Stimulated activated CD8-positive, alpha-beta memory T cell treated with anti-CD3 and anti-CD28 coated beads, Interleukin-15, amount 100 ng/mL, for 4 hours (primary cell): ENCODE results near the gene PLXDC2.

ENCODE experiments used
- DNase-seq, 2 donors: peaks; one replicate each; pipeline ENCODE4 v3.0.0-alpha.2; 2020; ENCODE audit warnings: low read depth in 2 of 2

The PLXDC2 gene

GRCh38 chr10:19857876-19858275 is 41.6 kb downstream of the PLXDC2 start:
- DNase-seq = no peak

GRCh38 chr10:19860107-19860506 is 43.9 kb downstream of the PLXDC2 start:
- no peak for DNase-seq

- no peak for DNase-seq
Observed at GRCh38 chr10:19862811-19863515, 46.7 kb downstream of the PLXDC2 start.

GRCh38 chr10:19865676-19866075 is 49.4 kb downstream of the PLXDC2 start:
- DNase-seq = no peak

GRCh38 chr10:19869370-19869769 is 53.1 kb downstream of the PLXDC2 start:
- DNase-seq = no peak

GRCh38 chr10:19872504-19873271 is 56.5 kb downstream of the PLXDC2 start:
- DNase-seq = no peak

- DNase-seq = no peak
Observed at GRCh38 chr10:19874190-19874589, 58.0 kb downstream of the PLXDC2 start.

- DNase-seq = no peak
Observed at GRCh38 chr10:19874791-19875190, 58.6 kb downstream of the PLXDC2 start.

GRCh38 chr10:19876570-19876969 is 60.3 kb downstream of the PLXDC2 start:
- no peak for DNase-seq

GRCh38 chr10:19877466-19878255 is 61.4 kb downstream of the PLXDC2 start:
- no peak for DNase-seq

- no peak for DNase-seq
Observed at GRCh38 chr10:19882621-19883020, 66.4 kb downstream of the PLXDC2 start.

- no peak for DNase-seq
Observed at GRCh38 chr10:19888061-19888660, 71.9 kb downstream of the PLXDC2 start.

GRCh38 chr10:19889256-19889655 is 73.0 kb downstream of the PLXDC2 start:
- no peak for DNase-seq

GRCh38 chr10:19891429-19891828 is 75.2 kb downstream of the PLXDC2 start:
- no peak for DNase-seq

GRCh38 chr10:19892270-19892669 is 76.0 kb downstream of the PLXDC2 start:
- DNase-seq = no peak

GRCh38 chr10:19892677-19893076 is 76.4 kb downstream of the PLXDC2 start:
- no peak for DNase-seq

GRCh38 chr10:19895500-19895899 is 79.3 kb downstream of the PLXDC2 start:
- DNase-seq = no peak

- no peak for DNase-seq
Observed at GRCh38 chr10:19902456-19902855, 86.2 kb downstream of the PLXDC2 start.

GRCh38 chr10:19904202-19904661 is 88.0 kb downstream of the PLXDC2 start:
- no peak for DNase-seq

GRCh38 chr10:19906108-19906791 is 90.0 kb downstream of the PLXDC2 start:
- no peak for DNase-seq

- no peak for DNase-seq
Observed at GRCh38 chr10:19908991-19909696, 92.9 kb downstream of the PLXDC2 start.
